GM21786 (cell line): Measurements from ENCODE around the gene DHRS1.
"Not testable (repeated sequence)": the region's sequence is repeated elsewhere in the genome, so short reads cannot be mapped to it uniquely, and the experiment has no call there.

Source experiments
- ATAC-seq: cut with Tn5 transposase; IDR thresholded peaks from one replicate; pipeline ENCODE4 v1.9.1; 2021; ENCODE audit not compliant: unreplicated experiment

Gene DHRS1

GRCh38 chr14:24252289-24253124, 47.1 kb downstream of the DHRS1 start:
- ATAC-seq = no peak

- ATAC-seq = no peak
Measured at GRCh38 chr14:24251880-24252288, 47.7 kb downstream of the DHRS1 start.

DNA sequence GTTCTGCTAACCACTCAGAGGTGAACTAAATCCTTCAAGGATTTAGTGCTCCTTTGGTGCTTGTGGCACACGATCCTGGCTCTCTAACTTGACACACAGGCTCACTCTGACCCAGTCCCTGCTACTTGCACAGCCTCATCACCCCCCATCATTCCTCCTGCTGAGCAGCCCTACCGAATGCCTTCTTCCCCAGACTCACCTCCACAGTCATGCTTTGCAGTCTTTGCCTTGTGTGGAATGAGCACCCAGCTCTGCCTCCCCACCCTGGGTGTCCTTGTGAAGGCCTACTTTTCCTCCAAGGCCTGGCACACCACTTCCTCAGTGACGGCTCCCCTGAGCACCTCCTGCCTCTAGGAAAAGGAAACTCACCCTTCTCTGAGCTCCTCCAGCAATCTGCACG, 49.2 kb downstream of the DHRS1 start:
- ATAC-seq = no peak

DNA sequence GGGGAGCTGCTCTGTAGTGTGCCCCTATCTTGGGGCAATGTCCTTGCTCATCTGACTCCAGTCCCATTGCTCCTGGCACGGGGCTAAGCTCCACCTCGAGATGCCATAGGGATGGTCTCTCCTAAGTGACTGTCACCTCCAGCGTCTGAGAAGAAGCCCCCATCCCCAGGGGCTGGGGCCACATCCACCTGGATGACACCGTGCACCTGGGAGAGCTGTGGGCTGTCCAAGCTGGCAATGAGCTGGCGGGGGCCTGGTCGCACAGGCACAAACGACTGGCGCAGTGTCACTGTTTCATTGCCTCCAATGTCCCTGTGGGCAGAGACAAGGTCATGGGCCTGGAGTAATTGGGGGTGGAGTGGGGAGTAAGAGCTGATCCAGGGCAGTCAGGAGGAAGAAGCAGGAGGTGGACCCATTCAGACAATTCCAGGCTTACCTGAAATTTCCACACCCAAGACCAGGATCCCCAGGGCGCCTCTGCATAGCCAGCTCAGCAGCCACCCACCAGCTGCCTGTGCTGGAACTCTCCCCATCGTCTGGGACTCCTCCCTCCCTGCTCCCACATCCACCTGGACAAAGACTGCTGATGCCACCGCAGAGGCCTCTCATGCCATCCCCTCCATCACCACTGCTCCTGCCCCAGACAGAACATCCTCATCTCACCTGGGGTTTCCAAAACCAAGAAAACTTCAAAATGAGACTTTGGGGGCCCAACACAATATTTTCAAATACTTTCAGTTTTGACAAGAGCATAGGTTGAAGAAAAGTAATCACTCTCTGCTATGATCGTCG, 50.2 kb downstream of the DHRS1 start:
- ATAC-seq = no peak

DNA sequence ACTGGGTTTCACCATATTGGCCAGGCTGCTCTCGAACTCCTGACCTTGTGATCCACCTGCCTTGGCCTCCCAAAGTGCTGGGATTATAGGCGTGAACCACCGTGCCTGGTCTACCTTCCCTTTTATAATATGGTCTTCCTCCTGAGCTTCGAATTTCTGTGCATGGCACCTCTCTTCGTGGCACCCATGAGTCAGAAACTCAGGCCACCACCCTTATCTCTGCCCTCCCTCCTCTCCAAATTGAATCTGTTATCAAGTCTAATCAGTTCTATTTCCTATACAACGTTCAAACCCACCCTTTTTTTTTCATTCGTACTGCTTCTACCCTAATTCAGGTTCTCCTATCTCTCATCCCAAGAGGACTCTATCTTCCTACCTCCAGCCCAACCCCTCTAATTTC, 52.2 kb downstream of the DHRS1 start:
- no peak for ATAC-seq

- ATAC-seq = no peak
Measured at GRCh38 chr14:24246765-24247212, 52.8 kb downstream of the DHRS1 start.

GRCh38 chr14:24245350-24245749, 54.2 kb downstream of the DHRS1 start:
- ATAC-seq = not testable (repeated sequence)

DNA sequence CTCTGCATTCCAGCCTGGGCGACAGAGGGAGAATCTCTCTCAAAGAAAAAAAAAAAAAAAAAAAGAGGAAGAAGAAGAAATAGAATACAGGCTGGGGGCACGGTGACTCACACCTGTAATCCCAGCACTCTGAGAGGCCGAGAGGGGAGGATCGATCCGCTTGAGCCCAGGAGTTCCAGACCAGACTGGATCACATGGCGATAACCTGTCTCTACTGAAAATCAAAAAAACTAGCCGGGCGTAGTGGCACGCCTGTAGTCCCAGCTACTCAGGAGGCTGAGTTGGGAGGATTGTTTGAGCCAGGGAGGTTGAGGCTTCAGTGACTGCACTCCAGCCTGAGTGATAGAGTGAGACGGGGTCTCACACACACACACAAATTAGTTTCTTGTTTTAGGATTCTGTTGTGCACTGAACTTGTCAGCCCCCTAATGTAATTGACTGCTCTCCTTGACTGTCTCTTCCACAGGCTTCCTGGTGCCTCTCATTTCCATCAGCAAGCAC, 56.2 kb downstream of the DHRS1 start:
- ATAC-seq = no peak

GRCh38 chr14:24241829-24242443, 57.6 kb downstream of the DHRS1 start:
- ATAC-seq = peak; percentile 75
